Medulla oblongata (tissue), 1 donor: ENCODE data around the gene C1QTNF5.

Experiments
- DNase-seq: peaks from one replicate; pipeline ENCODE4 v3.0.0-alpha.2; 2015; ENCODE audit errors: extremely low spot score

Gene C1QTNF5

GRCh38 chr11:119318240-119319135 lies 22.2 kb downstream of the C1QTNF5 start:
- peak; percentile 13 for DNase-seq

- no peak for DNase-seq
Observed at GRCh38 chr11:119317592-119318239, 23.0 kb downstream of the C1QTNF5 start.

GRCh38 chr11:119316729-119317591 lies 23.7 kb downstream of the C1QTNF5 start, which contains the start of gene MCAM:
TSS of gene MCAM (minus strand) at chr11:119317130. CDS start at chr11:119317101, 29 bp downstream.
- peak; percentile 30 for DNase-seq

- DNase-seq = peak; percentile 82
Observed at GRCh38 chr11:119316016-119316728, 24.5 kb downstream of the C1QTNF5 start.

GRCh38 chr11:119315131-119316015 lies 25.3 kb downstream of the C1QTNF5 start:
- peak; percentile 57 for DNase-seq

GRCh38 chr11:119314726-119315125 lies 26.0 kb downstream of the C1QTNF5 start:
- no peak for DNase-seq

GRCh38 chr11:119310682-119311052 lies 30.0 kb downstream of the C1QTNF5 start:
- no peak for DNase-seq

GRCh38 chr11:119309953-119310681 lies 30.6 kb downstream of the C1QTNF5 start:
- no peak for DNase-seq

- DNase-seq = no peak
Observed at GRCh38 chr11:119309411-119309810, 31.3 kb downstream of the C1QTNF5 start.

- DNase-seq = no peak
Observed at GRCh38 chr11:119307974-119308373, 32.7 kb downstream of the C1QTNF5 start.

- DNase-seq = peak; percentile 16
Observed at GRCh38 chr11:119307219-119307618, 33.5 kb downstream of the C1QTNF5 start.

- DNase-seq = no peak
Observed at GRCh38 chr11:119306373-119306890, 34.3 kb downstream of the C1QTNF5 start.

- DNase-seq = no peak
Observed at GRCh38 chr11:119305556-119306372, 34.9 kb downstream of the C1QTNF5 start.

- no peak for DNase-seq
Observed at GRCh38 chr11:119303227-119303718, 37.4 kb downstream of the C1QTNF5 start.

GRCh38 chr11:119300198-119300964 lies 40.3 kb downstream of the C1QTNF5 start:
- no peak for DNase-seq

GRCh38 chr11:119299416-119299815 lies 41.3 kb downstream of the C1QTNF5 start:
- no peak for DNase-seq

GRCh38 chr11:119298726-119299125 lies 42.0 kb downstream of the C1QTNF5 start:
- peak; percentile 28 for DNase-seq

GRCh38 chr11:119297938-119298337 lies 42.7 kb downstream of the C1QTNF5 start:
- DNase-seq = no peak
